GM21390 (cell line): ENCODE results near the gene NHERF2.

Experiments used
- ATAC-seq: cut with Tn5 transposase; IDR thresholded peaks from one replicate; pipeline ENCODE4 v1.9.1; 2021; ENCODE audit not compliant: unreplicated experiment

Gene NHERF2

GRCh38 chr16:1990351-1991134 lies 36.2 kb upstream of the NHERF2 start:
- no peak for ATAC-seq

DNA sequence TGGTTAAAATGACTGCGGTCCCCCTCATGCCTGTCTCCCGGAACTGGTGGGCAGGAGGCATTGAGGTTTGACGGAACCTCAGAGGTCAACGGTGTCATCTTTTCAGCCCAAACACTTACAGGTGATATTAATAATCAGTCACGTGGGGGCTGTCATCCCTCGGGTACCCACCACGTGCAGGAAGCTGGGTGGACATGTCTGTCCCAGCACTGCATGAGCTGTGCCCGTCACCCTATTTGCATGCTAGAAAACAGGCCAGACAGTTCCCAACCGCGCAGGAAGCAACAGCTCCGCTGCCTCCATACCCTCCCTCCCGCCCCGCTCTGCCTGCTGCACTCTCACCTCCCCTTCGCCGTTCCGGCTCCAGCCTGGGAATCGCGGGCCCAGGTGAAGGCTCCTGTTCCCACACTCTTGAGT lies 35.6 kb upstream of the NHERF2 start:
- peak; percentile 28 for ATAC-seq

GRCh38 chr16:1991588-1991947 lies 35.1 kb upstream of the NHERF2 start:
- ATAC-seq, result no peak

- peak; percentile 42 for ATAC-seq
Observed at GRCh38 chr16:1991948-1992703, 34.6 kb upstream of the NHERF2 start.

GRCh38 chr16:1992704-1993317 lies 33.9 kb upstream of the NHERF2 start:
- ATAC-seq, result no peak

DNA sequence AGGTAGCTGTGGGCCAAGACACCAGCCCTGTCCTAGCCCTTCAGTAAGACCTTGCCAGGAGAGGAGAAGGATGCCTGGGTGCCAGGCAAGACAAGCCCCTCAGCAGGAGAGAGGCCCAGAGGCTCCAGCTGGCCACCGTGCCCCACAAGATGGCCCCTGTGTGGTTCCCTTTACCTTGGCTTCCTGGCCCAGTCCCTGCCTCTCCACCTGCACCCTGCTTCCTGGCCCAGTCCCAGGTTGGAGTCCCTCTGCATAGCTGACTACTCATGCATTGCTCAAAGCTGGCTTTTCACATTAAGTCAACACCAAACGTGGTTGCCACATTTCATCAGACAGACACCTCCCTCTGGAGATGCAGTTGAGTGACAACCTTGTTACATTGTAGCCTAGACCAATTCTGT lies 33.0 kb upstream of the NHERF2 start:
- ATAC-seq, result no peak

- ATAC-seq, result no peak
Observed at GRCh38 chr16:1997494-1998359, 29.0 kb upstream of the NHERF2 start.

DNA sequence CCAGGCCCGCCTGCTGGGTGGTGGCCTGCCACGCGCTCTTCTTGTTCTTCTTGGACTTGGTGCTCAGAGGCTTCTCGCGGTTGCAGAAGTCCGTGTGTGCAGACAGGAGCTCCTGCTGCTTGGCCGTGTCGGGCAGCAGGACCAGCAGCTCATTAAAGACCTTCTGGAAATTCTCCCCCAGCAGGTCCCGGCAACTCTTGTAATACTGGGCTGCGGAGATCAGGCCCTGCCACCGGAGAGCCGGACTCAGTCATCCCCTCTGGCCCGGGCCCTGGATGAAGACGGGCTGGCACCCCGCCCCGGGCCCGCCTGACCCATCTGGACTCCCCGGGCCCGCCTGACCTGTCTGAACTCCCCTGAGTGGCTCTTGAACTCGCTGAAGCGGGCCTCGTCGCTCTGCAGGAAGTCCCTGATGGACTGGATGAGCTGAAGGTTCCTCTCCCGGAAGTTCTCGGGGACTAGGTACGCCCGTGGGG lies 28.3 kb upstream of the NHERF2 start:
- no peak for ATAC-seq

GRCh38 chr16:1998852-1999801 lies 27.6 kb upstream of the NHERF2 start:
- ATAC-seq, result no peak

DNA sequence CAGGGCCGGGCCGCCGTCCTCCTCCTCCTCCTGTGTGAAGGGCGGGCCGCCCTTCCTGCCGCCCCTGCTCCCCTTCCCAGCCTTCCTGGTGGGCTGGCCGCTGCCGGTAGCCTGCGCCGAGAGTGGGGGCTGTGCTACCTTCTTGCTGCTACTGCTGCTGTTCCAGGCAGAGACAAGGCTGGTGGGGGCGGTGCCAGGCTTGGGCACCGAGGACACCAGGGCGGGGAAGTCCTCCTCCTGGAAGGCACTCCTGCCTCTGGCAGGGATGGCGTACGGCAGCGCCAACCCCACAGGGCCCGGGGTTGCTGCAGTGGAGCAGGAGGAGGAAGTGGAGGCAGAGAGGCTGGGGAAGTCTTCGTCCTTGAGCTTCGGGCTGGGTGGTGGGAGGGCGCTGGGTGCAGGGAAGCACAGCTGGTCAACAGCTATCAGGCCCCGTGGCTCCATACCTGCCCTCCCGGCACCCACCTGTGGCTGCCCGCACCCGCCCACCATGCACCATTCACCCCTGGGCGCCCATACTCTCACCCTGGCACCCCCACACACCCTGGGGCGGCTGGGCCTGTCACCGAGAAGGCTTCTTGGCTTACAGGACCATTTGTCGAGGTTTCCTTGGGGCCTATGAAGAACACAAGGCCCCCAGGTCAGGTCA lies 26.7 kb upstream of the NHERF2 start:
- ATAC-seq, result no peak

DNA sequence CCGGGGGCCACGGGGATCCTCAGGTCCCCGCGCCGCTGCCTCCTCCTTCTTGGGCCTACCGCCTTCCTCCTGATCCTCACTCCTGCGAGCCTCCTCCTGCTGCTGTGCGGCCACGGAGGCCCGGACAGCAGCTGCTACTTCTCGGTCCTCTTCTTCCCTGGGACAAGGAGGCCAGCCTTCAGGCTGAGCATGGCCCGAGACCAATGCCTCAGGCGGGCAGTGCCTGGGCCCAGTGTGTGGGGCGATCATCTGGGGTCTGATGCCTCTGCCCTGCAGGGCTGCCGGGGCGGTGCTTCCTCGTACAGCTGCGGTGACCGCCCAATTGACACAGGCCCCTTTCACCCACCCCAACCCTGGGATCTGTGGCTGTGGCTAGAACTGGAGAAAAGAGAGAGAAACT lies 25.7 kb upstream of the NHERF2 start:
- no peak for ATAC-seq

DNA sequence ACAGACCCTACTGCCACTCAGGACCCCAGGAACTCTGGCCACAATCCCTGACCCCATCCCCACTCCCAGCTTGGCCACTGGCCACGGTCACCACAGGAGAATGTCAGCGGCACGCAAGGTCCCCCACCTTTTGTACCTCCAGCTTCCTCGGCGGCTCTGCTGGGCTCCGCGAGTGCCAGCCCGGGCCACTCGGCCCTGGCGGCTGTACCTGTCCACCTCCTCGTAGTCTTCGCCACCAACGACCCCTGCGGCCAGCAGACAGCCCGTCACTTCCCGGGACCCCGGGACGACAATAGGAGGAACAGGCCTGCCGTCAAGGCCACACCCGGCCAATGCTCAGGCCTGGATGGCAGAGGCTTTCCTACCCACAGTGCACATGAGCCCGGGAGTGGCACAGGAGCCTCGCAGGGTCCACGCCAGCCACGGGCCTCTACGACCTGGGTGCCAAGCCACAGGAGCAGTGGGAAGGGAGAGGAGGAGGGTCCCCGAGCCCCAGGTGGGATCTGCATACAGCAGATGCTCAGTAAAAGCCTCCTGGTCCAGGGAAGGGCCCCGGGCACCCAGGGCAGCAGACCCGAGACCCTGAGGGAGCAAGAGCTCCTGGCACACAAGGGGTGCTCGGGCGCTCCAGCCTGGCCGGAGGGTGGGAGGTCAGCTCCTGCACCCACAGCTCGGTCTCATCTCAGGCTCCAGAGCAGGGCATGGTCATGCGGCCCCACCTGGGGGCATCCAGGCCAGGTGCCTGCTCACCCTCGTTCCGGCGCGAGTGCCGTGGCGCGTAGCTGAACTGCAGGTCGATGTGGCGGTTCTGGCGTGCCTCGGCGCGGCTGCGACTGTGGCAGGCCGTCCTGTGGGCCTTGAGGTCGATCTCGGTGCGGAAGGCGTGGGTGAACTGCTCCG lies 25.0 kb upstream of the NHERF2 start:
- no peak for ATAC-seq

DNA sequence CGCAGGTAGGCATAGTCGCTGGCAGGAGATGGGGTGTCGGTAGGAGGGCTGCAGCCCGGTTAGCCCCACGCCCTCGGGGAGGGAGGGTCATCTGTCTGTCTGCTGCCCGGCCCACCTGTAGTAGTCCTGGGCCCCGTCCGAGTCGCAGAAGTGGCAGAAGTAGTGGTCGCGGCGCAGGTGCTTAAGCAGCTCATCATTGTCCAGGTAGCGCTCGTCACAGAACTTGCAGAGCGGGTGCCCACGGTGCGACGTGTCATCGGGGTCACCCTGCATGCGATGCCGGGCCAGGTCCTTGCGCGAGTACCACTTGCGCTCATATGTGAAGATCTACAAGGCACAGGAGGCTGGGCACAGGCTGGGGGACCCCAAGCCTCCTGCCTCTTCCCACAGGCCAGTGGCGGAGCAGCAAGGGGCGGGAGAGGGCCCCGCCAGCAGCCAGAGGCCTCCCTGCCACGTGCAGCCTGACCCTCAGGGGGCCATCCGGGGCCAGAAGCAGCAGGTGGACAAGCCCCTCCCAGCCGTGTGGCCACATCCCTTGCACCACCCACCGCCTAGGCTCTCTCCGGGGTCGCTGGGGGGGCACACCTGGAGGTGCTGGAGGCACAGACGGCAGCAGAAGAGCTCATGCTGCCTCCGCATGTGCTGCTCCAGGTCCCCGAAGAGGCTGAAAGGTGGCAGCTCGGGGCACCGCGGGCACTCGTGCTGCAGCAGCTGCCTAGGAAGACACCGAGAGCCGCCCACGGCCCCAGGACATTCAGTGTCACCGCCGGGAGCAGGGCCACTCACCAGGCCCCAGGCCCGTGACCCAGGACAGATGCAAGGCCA lies 24.1 kb upstream of the NHERF2 start:
- no peak for ATAC-seq

DNA sequence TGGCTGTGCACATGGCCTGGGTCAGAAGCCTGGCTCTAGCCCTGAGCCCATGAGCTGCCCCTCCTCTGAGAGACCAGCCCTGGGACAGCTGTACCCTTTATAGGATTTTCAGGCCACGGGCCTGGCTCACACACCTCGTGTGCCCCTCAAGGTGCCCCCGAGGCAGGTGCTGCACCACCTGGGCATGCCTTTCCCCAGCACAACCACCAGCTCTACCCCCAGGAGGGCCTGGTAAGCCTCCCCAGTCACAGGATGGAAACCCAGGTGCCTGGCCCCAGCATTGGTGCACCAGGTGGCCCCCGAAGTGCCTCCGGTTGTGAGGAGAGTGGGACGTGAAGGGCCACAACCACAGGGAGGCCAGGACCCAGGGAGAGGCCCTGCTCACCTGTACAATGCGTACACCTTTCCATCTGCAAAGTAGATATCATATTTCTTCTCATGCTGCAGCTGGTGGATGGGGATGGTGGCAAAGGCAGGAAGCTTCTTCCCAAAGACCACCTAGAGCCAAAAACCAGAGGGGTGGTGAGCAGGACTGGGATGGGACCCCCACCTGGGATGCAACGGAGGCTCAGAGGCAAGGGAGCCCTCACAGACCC lies 23.4 kb upstream of the NHERF2 start:
- ATAC-seq, result no peak

DNA sequence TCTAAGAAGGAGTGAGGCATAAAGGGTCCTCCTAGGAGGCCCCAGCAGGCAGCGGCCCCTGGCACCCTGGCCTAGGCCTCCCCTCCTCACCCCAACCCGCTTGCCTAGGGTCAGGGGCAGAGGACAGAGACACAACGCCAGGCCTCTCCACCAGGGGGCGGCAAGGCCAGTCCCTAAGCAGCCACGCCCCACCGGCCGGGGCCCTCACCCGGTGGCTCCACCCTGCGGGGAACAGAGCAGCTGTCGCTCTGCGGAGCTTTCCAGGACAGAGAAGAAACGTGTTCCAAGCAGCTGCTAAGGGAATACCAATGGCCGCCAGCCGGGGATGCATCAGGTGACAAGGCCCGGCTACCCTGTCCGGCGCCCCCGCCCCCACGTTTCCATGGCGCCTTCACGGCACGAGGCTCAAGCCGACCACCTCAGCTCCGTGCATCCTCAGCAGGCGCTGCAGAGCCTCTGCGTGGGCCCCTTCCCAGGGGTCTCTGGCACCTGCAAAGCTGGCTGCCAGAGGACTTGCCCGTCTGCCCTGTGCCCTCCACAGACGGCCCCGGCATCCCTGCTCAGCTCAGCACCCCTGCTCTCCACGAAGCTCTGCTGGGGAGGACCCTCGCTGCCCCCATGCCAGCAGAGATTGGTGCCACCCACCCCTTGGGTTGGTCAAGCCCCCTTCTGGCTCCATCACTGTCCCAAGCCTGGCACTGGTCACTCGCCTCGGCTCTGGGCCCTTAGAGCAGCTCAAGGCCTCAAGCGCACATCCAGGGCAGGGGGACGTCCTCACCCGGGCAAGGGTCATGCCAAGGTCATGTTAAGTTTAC lies 22.7 kb upstream of the NHERF2 start:
- ATAC-seq, result peak; percentile 63

DNA sequence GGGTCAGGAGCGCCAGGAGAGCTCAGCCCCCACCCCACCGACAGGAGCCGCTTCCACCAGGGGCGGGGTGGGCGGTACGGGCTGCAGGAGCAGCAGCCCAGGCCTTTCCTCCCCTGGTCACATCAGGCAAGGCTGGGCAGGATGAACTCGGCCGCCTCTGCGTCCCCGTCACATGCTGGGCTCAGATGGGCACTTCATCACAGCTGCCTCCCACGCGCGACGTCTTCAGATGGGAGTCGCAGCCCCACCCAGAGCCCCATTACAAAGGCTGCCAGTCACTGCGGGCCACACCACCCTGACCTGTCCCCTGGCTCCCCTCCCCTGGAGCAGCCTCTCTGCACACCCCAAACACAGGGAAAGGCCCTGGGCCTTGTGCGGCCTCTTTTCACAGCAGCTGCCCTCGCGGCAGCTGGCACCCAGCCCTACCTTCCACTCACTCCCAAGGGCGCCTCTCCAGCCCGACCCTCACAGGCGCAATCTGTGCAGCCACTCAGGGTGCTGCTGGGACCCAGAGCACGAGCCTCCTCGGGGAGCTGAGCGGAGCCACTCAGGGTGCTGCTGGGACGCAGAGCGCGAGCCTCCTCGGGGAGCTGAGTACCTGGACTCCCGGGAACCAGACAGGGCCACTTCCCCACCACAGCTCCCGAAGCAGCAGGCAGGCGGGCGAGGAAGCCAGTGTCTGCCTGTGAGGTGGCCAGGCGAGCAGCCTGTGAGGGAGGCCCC lies 21.7 kb upstream of the NHERF2 start:
- ATAC-seq, result no peak
